Stimulated activated CD4-positive, alpha-beta T cell treated with anti-CD3 and anti-CD28 coated beads, Interleukin-15, amount 100 ng/mL, for 24 hours (primary cell): ENCODE data around the gene ANTXR1.

Experiments used
- DNase-seq: peaks from one replicate; pipeline ENCODE4 v3.0.0-alpha.2; 2020

ANTXR1 gene

DNA sequence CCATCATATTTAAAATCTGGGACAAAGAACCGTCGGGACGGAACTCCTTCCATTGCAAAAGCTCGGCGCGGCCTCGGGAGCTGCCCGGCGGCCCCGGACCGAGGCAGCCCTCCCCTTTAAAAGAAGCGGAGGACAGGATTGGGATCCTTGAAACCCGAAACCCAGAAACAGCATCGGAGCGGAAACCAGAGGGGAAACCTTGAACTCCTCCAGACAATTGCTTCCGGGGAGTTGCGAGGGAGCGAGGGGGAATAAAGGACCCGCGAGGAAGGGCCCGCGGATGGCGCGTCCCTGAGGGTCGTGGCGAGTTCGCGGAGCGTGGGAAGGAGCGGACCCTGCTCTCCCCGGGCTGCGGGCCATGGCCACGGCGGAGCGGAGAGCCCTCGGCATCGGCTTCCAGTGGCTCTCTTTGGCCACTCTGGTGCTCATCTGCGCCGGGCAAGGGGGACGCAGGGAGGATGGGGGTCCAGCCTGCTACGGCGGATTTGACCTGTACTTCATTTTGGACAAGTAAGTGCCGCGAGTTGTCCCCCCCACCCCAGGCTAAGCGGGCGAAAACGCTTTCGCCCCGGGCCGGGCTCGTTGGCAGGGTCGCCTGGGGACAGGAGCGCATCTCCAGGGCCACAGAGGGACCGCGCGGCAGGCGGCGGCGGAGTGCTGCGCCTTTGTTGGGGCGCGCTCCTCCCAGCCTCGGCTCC is at the start of gene ANTXR1:
Gene ANTXR1, plus strand, starts transcription at position 38 of the 698 bp plus-strand sequence. Its CDS starts 321 bp downstream, at position 359.
- peak; percentile 39 for DNase-seq

DNA sequence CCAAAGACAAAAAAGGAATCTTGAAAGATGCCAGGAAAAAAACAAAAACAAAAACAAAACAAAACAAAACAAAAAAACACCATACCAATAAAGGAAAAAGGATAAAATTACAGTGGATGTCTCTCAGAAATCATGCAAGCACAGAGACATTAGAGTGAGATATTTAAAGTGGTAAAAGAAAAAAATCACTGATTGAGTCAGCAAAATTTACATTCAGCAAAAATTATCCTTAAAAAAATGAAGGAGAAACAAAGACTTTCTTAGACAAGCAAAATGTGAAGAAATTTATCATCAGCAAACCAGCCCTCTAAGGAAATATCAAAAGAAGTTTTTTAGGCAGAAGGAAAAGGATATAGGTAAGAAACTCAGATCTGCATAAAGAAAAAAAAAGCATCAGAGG is 48.7 kb upstream of the ANTXR1 start:
- DNase-seq = no peak

DNA sequence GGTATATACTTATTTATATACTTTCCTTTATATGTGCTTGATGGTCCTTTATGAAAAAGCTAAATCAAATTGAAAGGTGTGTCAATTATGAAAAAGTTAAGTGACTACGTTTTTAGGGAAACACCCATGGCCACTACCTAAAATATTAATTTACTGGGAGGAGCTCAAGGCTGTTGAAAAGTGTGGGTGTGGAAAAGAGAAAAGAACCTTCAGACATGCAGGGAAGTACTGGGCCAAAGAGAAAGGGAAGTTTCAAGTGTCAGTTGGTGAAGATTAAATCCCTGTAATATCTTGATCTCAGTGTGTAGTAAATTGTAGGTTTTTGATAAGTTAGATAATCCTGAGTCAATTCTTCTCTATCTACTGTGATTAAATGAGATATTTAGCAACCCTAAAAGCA is 44.8 kb upstream of the ANTXR1 start:
- DNase-seq = no peak

- DNase-seq = no peak
Observed at GRCh38 chr2:68969736-68970490, 43.1 kb upstream of the ANTXR1 start.

DNA sequence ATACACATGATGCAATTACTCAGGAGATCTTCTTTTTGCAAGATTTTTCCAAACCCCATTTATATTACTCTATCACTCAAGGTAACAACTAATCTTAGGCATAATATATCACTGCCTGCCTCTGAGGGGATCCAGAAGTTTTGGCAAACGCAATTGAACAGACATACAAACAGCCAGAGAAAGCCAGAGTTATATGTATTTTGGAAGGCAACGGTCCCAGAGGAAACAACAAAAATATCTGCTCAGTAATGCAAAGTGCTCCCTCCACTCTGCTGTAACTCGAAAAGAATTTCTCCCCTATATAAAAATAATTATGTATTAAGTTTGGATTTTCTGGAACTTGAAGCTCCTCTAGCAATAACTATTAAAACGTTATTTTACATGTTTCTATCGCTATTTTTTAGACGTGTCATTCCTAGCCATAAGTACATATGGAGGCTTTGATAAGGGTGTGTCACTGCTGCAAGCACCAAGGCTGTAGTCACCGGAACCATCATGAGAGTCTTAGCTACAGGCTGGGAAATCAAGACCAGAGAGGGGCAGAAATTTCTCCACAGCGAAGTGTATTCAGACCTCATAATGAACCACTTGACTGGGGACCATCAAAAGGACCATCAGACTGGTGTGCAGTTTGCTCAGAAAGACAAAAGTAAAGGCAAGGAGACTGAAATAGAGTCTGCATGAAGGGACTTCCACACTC is 42.3 kb upstream of the ANTXR1 start:
- no peak for DNase-seq

- no peak for DNase-seq
Observed at GRCh38 chr2:68971591-68972231, 41.3 kb upstream of the ANTXR1 start.

DNA sequence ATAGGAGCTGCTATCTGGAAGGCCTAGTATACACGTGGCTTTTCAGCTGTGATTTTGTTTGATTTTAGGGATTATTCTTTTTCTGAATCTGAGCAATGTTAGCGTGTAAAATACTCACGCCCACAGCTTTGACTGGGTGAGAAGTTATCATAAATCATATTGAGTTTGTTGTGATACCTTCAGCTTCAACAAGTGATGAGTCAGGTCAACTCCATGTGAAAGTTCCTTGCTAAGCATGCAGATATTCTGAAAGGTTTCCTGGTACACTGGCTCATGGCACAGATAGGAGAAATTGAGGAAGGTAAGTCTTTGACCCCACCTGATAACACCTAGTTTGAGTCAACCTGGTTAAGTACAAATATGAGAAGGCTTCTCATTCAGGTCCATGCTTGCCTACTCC is 38.7 kb upstream of the ANTXR1 start, which contains the start of gene GKN1:
Gene GKN1, plus strand, starts transcription at position 386 of the 400 bp plus-strand sequence. CDS start 42 bp downstream, outside the sequence.
- DNase-seq = no peak

DNA sequence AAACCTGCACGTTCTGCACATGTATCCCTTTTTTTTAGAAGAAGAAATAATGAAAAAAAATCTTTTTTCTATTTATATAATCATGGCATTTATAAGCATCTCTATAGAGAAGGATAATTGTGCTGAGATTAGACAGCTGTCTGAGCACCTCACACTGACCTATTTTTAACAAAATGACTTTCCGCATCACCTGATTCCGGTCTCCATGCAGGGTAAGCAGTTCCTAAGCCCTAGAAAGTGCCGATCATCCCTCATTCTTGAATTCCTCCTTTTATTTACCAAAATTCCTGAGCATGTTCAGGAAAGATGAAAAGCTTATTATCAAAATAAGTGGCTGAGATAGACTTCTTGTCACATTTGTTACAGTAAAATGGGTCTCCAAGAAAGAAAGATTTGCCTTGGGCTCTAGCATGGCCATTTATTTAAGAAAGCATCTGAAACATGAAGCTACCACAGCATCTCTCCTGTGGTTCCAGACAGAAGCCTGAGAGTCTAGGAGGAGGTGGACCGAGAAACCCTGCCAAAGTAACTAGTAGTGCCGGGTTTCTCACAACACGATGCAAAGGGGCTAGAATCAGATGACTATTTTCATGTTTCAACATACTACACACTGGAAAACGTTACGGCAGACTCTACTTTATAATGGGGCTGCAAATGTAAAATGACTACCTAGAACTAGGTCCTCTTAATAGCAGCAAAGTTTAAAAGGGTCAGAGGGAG is 37.9 kb upstream of the ANTXR1 start:
- no peak for DNase-seq

DNA sequence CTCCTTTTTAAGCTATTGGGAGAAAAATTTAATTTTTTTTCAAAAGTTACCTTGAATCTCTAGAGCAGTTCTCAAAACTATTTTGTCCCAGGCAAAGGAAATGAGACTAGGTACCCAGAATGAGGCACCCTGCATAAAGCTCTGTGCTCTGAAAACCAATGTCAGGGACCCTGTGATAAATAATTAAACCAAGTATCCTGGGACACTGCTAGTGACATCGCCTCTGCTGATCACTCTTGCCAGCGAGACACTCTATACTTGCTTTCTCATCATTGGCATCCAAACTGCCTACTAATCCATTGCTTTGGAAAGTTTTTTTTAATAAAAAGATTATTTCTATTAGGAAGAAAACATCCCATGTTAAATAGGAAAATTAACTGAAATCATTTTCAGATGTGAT is 37.1 kb upstream of the ANTXR1 start:
- DNase-seq = no peak

DNA sequence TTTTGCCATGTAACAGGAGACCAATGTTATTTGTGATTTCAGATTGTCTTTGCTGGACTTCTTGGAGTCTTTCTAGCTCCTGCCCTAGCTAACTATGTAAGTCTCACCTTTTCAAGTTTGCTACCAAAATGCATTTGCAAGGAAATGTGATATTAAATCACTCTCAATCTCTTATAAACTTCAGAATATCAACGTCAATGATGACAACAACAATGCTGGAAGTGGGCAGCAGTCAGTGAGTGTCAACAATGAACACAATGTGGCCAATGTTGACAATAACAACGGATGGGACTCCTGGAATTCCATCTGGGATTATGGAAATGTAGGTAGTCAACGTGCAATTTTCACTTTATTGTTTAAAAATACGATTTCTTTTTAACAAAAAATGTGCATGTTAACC is 35.5 kb upstream of the ANTXR1 start:
- no peak for DNase-seq

DNA sequence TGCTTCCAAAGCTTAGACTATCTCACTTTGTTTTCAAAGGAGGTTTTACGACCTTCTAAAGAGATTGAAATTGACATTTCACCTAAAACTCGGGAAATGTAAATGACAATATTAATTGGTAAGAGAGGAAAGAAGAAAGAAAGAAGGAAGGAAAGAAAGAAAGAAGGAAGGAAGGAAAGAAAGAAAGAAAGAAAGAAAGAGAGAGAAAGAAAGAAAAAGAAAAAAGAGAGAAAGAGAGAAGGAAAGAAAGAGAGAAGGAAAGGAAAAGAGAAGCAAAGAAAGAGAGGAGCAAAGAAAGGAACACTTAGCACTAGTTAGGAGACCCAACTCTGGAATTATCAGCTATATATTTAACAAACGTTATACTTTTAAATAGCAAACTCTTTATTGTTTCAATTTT is 34.9 kb upstream of the ANTXR1 start:
- DNase-seq = no peak

DNA sequence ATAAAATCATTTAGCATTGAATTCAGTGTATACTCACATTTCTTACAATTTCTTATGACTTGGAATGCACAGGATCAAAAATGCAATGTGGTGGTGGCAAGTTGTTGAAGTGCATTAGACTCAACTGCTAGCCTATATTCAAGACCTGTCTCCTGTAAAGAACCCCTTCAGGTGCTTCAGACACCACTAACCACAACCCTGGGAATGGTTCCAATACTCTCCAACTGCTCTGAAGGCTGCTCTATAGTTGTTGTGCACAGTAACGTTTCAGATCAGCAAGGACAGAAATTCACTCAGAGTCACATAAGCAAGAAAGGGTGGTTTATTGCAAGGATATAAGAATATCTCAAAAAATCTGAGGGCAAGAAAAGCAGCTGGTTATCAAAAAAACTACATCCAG is 32.0 kb upstream of the ANTXR1 start:
- DNase-seq = no peak

DNA sequence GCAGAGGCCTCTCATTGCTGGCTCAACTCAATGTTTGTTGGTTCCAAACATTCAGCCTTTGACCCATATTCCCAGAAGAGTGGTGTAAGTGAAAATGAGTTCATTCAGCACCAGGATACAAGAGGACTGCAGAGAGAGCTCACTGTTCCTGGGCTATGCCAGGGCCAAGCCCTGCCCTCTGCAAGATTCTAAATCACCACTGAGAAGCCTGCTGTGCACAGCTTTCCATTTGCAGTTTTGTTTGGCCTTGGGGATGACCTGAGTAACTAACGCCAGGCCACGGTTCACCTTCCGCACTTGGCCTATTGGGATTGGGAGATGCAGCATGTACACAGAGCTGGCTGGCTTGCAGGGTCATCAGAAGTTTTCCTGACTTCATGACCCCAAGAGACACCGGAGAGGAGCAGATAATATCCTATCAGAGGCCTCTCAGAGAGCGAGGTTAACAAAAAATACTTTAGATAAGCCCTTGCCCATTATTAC is 25.9 kb upstream of the ANTXR1 start:
- no peak for DNase-seq

GRCh38 chr2:68989035-68989434 is 23.9 kb upstream of the ANTXR1 start:
- no peak for DNase-seq

DNA sequence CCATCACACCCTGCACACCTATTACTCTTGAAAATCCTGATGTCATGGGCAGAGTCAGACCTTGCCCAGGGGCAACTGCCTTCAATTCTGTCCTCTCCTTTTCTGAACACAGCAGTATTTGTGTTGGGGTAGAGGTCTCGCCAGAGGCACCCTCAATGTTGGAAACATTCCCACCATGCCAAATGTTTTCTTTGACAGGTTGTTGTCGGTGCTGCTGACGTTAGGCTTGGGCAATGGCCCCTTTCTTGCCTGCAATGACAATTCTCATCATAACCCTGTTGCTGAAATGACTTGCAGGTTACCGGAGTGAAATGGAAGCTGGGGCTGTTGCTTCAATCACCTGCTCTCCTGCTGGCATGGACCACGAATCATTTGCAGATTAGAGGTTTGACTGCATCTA is 20.6 kb upstream of the ANTXR1 start:
- DNase-seq = no peak

DNA sequence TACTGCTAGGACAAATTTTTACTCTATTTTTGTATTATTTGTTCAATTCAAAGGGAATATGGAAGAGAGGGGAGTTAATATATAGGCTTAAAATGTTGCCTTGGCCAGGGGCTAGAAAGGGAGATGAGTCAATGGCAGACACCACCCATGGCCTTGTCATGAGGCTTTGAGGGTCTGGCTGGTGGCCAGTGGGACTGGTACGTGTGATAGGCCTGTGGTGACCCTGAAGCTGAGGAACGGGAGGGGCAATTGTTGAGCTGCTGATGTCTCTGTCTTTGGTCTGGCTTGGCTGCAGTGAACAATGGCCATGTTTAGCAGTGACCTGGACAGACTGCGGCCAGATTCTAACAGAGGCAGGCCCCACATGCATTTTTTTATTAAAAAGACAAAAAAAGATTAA is 20.0 kb upstream of the ANTXR1 start:
- DNase-seq = no peak

GRCh38 chr2:68993660-68994059 is 19.3 kb upstream of the ANTXR1 start:
- DNase-seq = no peak

DNA sequence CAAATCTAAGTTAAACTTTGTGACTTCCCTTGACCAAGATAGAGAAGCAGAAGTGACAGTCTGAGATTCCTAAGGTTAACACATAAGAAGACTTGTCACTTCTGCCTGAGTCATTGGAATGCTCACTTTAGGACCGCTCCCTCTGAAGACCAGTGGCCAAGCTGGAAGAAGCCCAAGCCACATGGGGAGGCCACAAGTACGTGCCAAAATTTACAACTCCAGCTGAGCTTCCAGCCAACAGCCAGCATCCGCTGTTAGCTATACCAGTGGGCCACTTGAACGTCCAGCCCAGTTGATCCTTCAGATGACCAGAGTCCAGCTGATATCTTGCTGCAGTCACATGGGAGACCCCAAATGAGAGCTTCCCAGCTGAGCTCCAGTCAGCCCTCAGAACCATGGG is 18.1 kb upstream of the ANTXR1 start:
- DNase-seq = no peak

DNA sequence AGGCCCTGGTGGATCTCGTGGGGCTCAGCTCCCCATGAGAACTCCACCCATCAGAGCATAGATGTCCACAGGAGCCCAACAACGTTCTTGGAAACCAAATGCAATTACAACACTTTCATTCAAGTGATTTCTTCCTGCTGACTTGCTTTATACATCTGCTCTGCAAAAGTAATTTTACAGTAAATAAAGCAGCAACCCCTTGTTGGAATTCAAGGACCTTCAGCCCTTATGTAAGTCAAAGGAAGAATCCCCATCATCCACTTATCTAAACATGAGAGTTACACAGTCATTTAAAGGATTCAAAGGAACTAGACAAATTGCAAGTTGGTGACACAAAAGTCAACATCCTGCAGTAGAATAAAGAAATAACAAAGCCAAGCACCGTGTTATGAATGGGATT is 17.1 kb upstream of the ANTXR1 start:
- DNase-seq = no peak

DNA sequence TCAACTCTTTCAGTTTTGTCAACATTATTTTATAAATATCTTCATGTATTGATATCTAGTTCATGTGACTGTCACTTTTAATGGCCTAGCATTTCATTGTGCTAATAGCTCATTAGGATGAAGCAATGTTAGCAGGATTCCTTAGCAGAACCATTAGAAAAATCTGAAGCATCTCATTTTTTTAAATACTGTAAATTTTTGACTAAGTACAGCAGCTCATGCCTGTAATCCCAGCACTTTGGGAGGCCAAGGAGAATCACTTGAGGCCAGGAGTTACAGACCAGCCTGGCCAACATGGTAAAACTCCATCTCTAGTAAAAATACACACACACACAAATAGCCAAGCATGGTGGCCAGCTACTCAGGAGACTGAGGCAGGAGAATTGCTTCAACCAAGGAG is 15.6 kb upstream of the ANTXR1 start:
- DNase-seq = no peak

- no peak for DNase-seq
Observed at GRCh38 chr2:69001879-69002278, 11.1 kb upstream of the ANTXR1 start.

GRCh38 chr2:69003731-69004130 is 9.2 kb upstream of the ANTXR1 start:
- DNase-seq = no peak

DNA sequence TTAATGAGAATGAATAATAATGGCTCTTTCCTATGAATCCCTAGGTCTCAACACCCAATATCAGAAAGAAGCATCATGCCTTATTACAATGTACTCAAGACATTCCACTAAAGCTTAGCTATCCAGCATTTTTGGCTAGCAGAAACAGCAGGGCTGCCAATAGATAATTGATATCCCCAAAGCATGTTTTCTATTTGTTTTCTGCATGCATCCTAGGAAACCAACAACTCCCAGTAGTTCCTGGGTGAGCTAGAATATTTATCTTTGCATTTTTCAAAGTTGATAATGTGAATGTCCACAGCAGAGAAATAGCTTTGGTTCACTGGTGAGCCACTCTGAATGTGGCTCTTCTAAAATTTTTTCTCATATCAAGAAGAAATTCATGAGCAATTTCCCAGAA is 5.8 kb upstream of the ANTXR1 start:
- DNase-seq = no peak
